HL-60 (cell line): Measurements from ENCODE around the gene DNAJB6.

ENCODE experiments used
- CTCF ChIP-seq: IDR thresholded peaks from one replicate; pipeline ENCODE4 v1.5.1; 2011; ENCODE audit warnings: low read length, control low read depth, inconsistent platforms; ENCODE audit not compliant: insufficient read depth
- GABPA ChIP-seq: IDR thresholded peaks from 2 replicates; pipeline ENCODE4 v1.6.1; 2012; ENCODE audit warnings: low read depth
- REST ChIP-seq: IDR thresholded peaks from 2 replicates; pipeline ENCODE4 v1.6.1; 2012; ENCODE audit warnings: low read depth; ENCODE audit not compliant: insufficient replicate concordance

GRCh38 chr7:157408258-157409101, 71.7 kb downstream of the DNAJB6 start:
- no peak for TF ChIP-seq CTCF
- no peak for TF ChIP-seq REST
- TF ChIP-seq GABPA = no peak
